Spinal cord (tissue), 10 donors: ENCODE results near the gene ZRANB3. TPM values are rescaled to one million over a fixed set of nuclear protein-coding genes. Genes with fewer than 3 reads are reported as not detected.

Source experiments
- DNase-seq, 6 donors: peaks; one replicate each; pipeline versions ENCODE4 v3.0.0 to v3.0.0-alpha.2; 2013 to 2015; ENCODE audit warnings: low spot score in 6 of 6, low read depth in 4 of 6
- H3K27ac ChIP-seq: one replicate; pipeline ENCODE4 v1.5.1; 2013; ENCODE audit warnings: low read depth, low read length, control low read depth
- H3K27me3 ChIP-seq: one replicate; pipeline ENCODE4 v1.6.1; 2013; ENCODE audit warnings: low read length; ENCODE audit not compliant: control insufficient read depth, insufficient read depth
- H3K36me3 ChIP-seq: one replicate; pipeline ENCODE4 v1.6.1; 2013; ENCODE audit warnings: low read length; ENCODE audit not compliant: control insufficient read depth, insufficient read depth
- H3K4me1 ChIP-seq: one replicate; pipeline ENCODE4 v1.6.1; 2013; ENCODE audit warnings: low read length; ENCODE audit not compliant: control insufficient read depth, insufficient read depth
- H3K4me3 ChIP-seq: one replicate; pipeline ENCODE4 v1.5.1; 2013; ENCODE audit warnings: low read depth, low read length, control low read depth
- H3K9me3 ChIP-seq: one replicate; pipeline ENCODE4 v1.6.1; 2013; ENCODE audit warnings: low read length; ENCODE audit not compliant: control insufficient read depth, insufficient read depth
- WGBS: methylation state at CpG from one replicate; pipeline ENCODE4 v1.1.5; 2013; ENCODE audit warnings: missing lambda C conversion rate; ENCODE audit not compliant: insufficient coverage; 5-methylcytosine and 5-hydroxymethylcytosine counted together
- polyA plus RNA-seq, 2 donors: library from polyadenylated mRNA; unstranded; fragments of 120-200 nt; gene quantifications; one replicate each; pipeline ENCODE4 v1.2.1, GENCODE V29; 2013; ENCODE audit not compliant: insufficient read length in 2 of 2
- total RNA-seq, 2 donors: library from RNA; depleted of rRNA in 1 of 2; stranded (reverse); fragments of 120-200 nt in 1 of 2; fragments of >200 nt in 1 of 2; gene quantifications; one replicate each; pipeline versions ENCODE4 v1.2.3 to v1.2.4, GENCODE V29; 2013 to 2014
- donor health status: healthy.

Gene ZRANB3
- total and polyA plus RNA-seq, 4 donors: 3.9 to 13.9 (median 7.6) TPM

- Histone ChIP-seq H3K4me3 (no peak overlapping the region), H3K27me3 (no peaks in the 10 kb centered on the region), H3K4me1 (no peaks in the 10 kb centered on the region), H3K36me3 (no peaks in the 10 kb centered on the region), H3K27ac (no peak overlapping the region), H3K9me3 (no peaks in the 10 kb centered on the region)
- no peak for DNase-seq
- no CpG with 5 or more reads among the region's 2 CpGs for WGBS
Measured at GRCh38 chr2:135276525-135276924, 254.5 kb downstream of the ZRANB3 start.

- Histone ChIP-seq H3K27me3 (no peaks in the 10 kb centered on the region), H3K4me3 (no peak overlapping the region), H3K36me3 (no peaks in the 10 kb centered on the region), H3K4me1 (no peaks in the 10 kb centered on the region), H3K9me3 (no peaks in the 10 kb centered on the region), H3K27ac (no peak overlapping the region)
- DNase-seq: no peak
- WGBS: no CpG with 5 or more reads among the region's 2 CpGs
Measured at GRCh38 chr2:135271006-135271405, 260.0 kb downstream of the ZRANB3 start.

GRCh38 chr2:135265960-135266490 is 265.0 kb downstream of the ZRANB3 start:
- Histone ChIP-seq H3K27me3 (no peaks in the 10 kb centered on the region), H3K4me3 (no peak overlapping the region), H3K9me3 (no peaks in the 10 kb centered on the region), H3K36me3 (no peaks in the 10 kb centered on the region), H3K4me1 (no peaks in the 10 kb centered on the region), H3K27ac (no peak overlapping the region)
- DNase-seq: no peak
- 82% methylated on average over 3 of the region's 6 CpGs for WGBS

- no peaks in the 10 kb centered on the region for H3K36me3 ChIP-seq
- no peaks in the 10 kb centered on the region for H3K9me3 ChIP-seq
- H3K27ac ChIP-seq: no peak overlapping the region
- no peaks in the 10 kb centered on the region for H3K27me3 ChIP-seq
- no peak overlapping the region for H3K4me3 ChIP-seq
- WGBS: 100% methylated on average over 3 of the region's 6 CpGs
- no peak for DNase-seq
- H3K4me1 ChIP-seq: no peaks in the 10 kb centered on the region
Measured at GRCh38 chr2:135259123-135259522, 271.9 kb downstream of the ZRANB3 start.

- Histone ChIP-seq H3K36me3 (no peaks in the 10 kb centered on the region), H3K4me3 (no peak overlapping the region), H3K4me1 (no peaks in the 10 kb centered on the region), H3K27ac (no peak overlapping the region), H3K9me3 (no peaks in the 10 kb centered on the region), H3K27me3 (no peaks in the 10 kb centered on the region)
- WGBS: 95% methylated on average over 3 of the region's 4 CpGs
- DNase-seq: no peak
Measured at GRCh38 chr2:135258193-135258592, 272.8 kb downstream of the ZRANB3 start.

- Histone ChIP-seq H3K9me3 (no peaks in the 10 kb centered on the region), H3K4me3 (no peak overlapping the region), H3K27me3 (no peaks in the 10 kb centered on the region), H3K27ac (no peak overlapping the region), H3K4me1 (no peaks in the 10 kb centered on the region), H3K36me3 (no peaks in the 10 kb centered on the region)
- 86% methylated on average over 1 of the region's 2 CpGs for WGBS
- no peak for DNase-seq
Measured at GRCh38 chr2:135257383-135258090, 273.5 kb downstream of the ZRANB3 start.

GRCh38 chr2:135256531-135257260 is 274.3 kb downstream of the ZRANB3 start:
- no peaks in the 10 kb centered on the region for H3K36me3 ChIP-seq
- H3K4me3 ChIP-seq: no peak overlapping the region
- no peak for DNase-seq
- WGBS: 100% methylated on average over 1 of the region's 3 CpGs
- no peaks in the 10 kb centered on the region for H3K27me3 ChIP-seq
- H3K27ac ChIP-seq: no peak overlapping the region
- no peaks in the 10 kb centered on the region for H3K9me3 ChIP-seq
- no peaks in the 10 kb centered on the region for H3K4me1 ChIP-seq

GRCh38 chr2:135255208-135255607 is 275.8 kb downstream of the ZRANB3 start:
- H3K4me3 ChIP-seq: no peak overlapping the region
- WGBS: no CpG with 5 or more reads among the region's 1 CpG
- no peak for DNase-seq
- H3K27ac ChIP-seq: no peak overlapping the region
- no peaks in the 10 kb centered on the region for H3K4me1 ChIP-seq
- H3K36me3 ChIP-seq: no peaks in the 10 kb centered on the region
- H3K27me3 ChIP-seq: no peaks in the 10 kb centered on the region
- no peaks in the 10 kb centered on the region for H3K9me3 ChIP-seq

- H3K27me3 ChIP-seq: no peaks in the 10 kb centered on the region
- H3K9me3 ChIP-seq: no peaks in the 10 kb centered on the region
- H3K4me3 ChIP-seq: no peak overlapping the region
- H3K4me1 ChIP-seq: no peaks in the 10 kb centered on the region
- no peak for DNase-seq
- H3K36me3 ChIP-seq: no peaks in the 10 kb centered on the region
- no peak overlapping the region for H3K27ac ChIP-seq
- WGBS: 79% methylated on average over 2 of the region's 2 CpGs
Measured at GRCh38 chr2:135252805-135253458, 278.1 kb downstream of the ZRANB3 start.
